Ishikawa (cell line): ENCODE data around the gene PIK3IP1.

ENCODE experiments used
- CEBPB ChIP-seq: IDR thresholded peaks from 2 replicates; pipeline ENCODE4 v1.6.1; 2012
- CREB1 ChIP-seq: IDR thresholded peaks from 2 replicates; pipeline ENCODE4 v1.6.1; 2012; ENCODE audit warnings: low read depth
- EGR1 ChIP-seq: IDR thresholded peaks from 2 replicates; pipeline ENCODE4 v1.6.1; 2012
- EP300 ChIP-seq: IDR thresholded peaks from 2 replicates; pipeline ENCODE4 v1.6.1; 2012; ENCODE audit warnings: borderline replicate concordance
- FOXM1 ChIP-seq: IDR thresholded peaks from 2 replicates; pipeline ENCODE4 v1.6.1; 2012; ENCODE audit warnings: low read depth, borderline replicate concordance
- MAX ChIP-seq: IDR thresholded peaks from 2 replicates; pipeline ENCODE4 v1.6.1; 2012
- NFIC ChIP-seq: IDR thresholded peaks from 2 replicates; pipeline ENCODE4 v1.6.1; 2012
- RAD21 ChIP-seq: IDR thresholded peaks from 2 replicates; pipeline ENCODE4 v1.6.1; 2012; ENCODE audit warnings: low read depth
- TAF1 ChIP-seq: IDR thresholded peaks from 2 replicates; pipeline ENCODE4 v1.6.1; 2012; ENCODE audit warnings: low read depth, mild to moderate bottlenecking
- TCF12 ChIP-seq: IDR thresholded peaks from 2 replicates; pipeline ENCODE4 v1.6.1; 2012; ENCODE audit warnings: low read depth
- TEAD4 ChIP-seq: IDR thresholded peaks from 2 replicates; pipeline ENCODE4 v1.6.1; 2012
- YY1 ChIP-seq: IDR thresholded peaks from 2 replicates; pipeline ENCODE4 v1.6.1; 2012; ENCODE audit warnings: low read depth
- ZBTB7A ChIP-seq: IDR thresholded peaks from 2 replicates; pipeline ENCODE4 v1.6.1; 2012; ENCODE audit warnings: low read depth
- TF ChIP-seq, protein P1 (sequence below): IDR thresholded peaks from 2 replicates; pipeline ENCODE4 v1.6.1; 2012
- TF ChIP-seq, protein P2 (sequence below): IDR thresholded peaks from 2 replicates; pipeline ENCODE4 v1.6.1; 2012; ENCODE audit warnings: low read depth, mild to moderate bottlenecking

The PIK3IP1 gene

GRCh38 chr22:31332886-31333285 is 40.6 kb upstream of the PIK3IP1 start:
- TF ChIP-seq EP300 (no peak), NFIC (no peak), CEBPB (no peak), EGR1 (no peak), YY1 (no peak), TAF1 (no peak), ZBTB7A (no peak), TEAD4 (no peak), FOXM1 (no peak), CREB1 (no peak), RAD21 (no peak), MAX (no peak), TCF12 (no peak)
- TF ChIP-seq, protein P1, sequence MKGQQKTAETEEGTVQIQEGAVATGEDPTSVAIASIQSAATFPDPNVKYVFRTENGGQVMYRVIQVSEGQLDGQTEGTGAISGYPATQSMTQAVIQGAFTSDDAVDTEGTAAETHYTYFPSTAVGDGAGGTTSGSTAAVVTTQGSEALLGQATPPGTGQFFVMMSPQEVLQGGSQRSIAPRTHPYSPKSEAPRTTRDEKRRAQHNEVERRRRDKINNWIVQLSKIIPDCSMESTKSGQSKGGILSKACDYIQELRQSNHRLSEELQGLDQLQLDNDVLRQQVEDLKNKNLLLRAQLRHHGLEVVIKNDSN: no peak
- TF ChIP-seq, protein P2, sequence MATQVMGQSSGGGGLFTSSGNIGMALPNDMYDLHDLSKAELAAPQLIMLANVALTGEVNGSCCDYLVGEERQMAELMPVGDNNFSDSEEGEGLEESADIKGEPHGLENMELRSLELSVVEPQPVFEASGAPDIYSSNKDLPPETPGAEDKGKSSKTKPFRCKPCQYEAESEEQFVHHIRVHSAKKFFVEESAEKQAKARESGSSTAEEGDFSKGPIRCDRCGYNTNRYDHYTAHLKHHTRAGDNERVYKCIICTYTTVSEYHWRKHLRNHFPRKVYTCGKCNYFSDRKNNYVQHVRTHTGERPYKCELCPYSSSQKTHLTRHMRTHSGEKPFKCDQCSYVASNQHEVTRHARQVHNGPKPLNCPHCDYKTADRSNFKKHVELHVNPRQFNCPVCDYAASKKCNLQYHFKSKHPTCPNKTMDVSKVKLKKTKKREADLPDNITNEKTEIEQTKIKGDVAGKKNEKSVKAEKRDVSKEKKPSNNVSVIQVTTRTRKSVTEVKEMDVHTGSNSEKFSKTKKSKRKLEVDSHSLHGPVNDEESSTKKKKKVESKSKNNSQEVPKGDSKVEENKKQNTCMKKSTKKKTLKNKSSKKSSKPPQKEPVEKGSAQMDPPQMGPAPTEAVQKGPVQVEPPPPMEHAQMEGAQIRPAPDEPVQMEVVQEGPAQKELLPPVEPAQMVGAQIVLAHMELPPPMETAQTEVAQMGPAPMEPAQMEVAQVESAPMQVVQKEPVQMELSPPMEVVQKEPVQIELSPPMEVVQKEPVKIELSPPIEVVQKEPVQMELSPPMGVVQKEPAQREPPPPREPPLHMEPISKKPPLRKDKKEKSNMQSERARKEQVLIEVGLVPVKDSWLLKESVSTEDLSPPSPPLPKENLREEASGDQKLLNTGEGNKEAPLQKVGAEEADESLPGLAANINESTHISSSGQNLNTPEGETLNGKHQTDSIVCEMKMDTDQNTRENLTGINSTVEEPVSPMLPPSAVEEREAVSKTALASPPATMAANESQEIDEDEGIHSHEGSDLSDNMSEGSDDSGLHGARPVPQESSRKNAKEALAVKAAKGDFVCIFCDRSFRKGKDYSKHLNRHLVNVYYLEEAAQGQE: no peak

GRCh38 chr22:31332010-31332409 is 39.7 kb upstream of the PIK3IP1 start:
- TF ChIP-seq CEBPB (no peak), YY1 (no peak), CREB1 (no peak), RAD21 (no peak), ZBTB7A (no peak), EGR1 (no peak), TCF12 (no peak), TAF1 (no peak)

GRCh38 chr22:31329453-31330215 is 37.3 kb upstream of the PIK3IP1 start:
- TF ChIP-seq, protein P1: no peak
- TF ChIP-seq TEAD4 (no peak), EP300 (no peak), EGR1 (no peak), RAD21 (no peak), YY1 (no peak), TAF1 (no peak), NFIC (no peak), CEBPB (no peak), FOXM1 (no peak)
- TF ChIP-seq, protein P2: no peak

GRCh38 chr22:31329029-31329428 is 36.7 kb upstream of the PIK3IP1 start:
- no peak for TF ChIP-seq TEAD4
- TF ChIP-seq CEBPB: no peak
- TF ChIP-seq, protein P2: no peak
- TF ChIP-seq TCF12: no peak
- no peak for TF ChIP-seq MAX
- TF ChIP-seq, protein P1: no peak
- no peak for TF ChIP-seq YY1
- TF ChIP-seq ZBTB7A: no peak
- TF ChIP-seq RAD21: no peak
